Measurements from ENCODE around the gene POGLUT3.

The POGLUT3 gene

GRCh38 chr11:108500169-108500568 lies 2.0 kb upstream of the POGLUT3 start:
- no peak for DNase-seq

DNA sequence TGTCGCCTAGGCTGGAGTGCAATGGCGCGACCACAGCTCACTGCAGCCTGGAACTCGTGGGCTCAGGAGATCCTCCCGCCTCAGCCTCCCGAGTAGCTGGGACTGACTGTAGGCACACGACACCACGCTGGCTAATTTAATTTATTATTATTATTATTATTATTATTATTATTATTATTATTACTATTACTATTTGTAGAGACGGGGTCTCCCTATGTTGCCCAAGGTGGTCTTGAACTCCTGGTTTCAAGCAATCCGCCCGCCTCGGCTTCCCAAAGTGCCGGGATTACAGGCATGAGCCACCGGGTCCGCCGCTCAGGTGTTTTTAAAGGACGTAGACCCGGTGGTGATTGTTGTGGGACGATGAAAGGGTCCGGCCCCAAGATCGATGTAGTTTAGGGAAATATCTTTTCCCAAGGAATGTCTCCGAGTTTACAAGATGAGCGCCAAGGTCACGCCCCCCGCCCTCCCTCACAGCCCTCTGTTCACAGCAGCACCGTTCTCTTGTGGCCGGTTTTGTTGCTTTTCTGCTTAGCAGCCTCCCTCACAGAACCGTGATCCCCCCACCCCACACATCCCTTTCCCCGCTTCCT lies 728 bp upstream of the POGLUT3 start:
- no peak for DNase-seq

DNA sequence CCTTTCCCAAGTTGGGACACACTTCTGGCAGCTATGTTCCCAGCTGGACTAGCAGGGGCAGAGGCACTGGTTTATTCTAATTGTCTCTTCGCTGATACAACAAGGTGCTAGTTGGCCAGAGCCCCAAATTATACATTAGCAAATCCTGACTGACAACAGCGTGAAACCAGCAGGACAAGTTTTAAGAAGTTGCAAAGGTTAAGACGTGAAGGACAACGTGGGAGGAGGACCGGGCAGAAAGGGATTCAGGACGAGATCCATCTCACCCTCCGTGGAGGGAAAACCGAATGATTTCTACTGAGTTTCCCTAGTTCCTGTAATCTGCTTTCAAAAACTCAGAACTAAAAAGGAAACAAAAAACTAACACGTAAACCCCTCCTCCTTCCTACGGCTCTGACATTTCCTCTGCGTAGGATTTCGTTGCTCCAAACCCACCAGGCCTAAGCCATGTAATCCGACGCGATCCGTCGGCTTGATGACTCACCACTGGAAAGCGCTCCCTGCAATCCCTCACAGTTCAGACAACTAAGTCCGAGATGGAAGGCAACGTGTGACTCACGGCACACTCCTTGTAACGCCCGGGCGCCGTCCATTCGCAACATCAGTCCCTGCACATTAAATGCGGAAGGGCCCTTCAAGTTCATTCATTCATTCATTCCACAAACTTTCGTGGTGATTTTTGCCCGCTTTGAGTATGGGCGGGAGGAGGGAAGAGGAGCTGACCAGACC lies 703 bp downstream of the POGLUT3 start:
- peak; percentile 62 to 85 for DNase-seq

DNA sequence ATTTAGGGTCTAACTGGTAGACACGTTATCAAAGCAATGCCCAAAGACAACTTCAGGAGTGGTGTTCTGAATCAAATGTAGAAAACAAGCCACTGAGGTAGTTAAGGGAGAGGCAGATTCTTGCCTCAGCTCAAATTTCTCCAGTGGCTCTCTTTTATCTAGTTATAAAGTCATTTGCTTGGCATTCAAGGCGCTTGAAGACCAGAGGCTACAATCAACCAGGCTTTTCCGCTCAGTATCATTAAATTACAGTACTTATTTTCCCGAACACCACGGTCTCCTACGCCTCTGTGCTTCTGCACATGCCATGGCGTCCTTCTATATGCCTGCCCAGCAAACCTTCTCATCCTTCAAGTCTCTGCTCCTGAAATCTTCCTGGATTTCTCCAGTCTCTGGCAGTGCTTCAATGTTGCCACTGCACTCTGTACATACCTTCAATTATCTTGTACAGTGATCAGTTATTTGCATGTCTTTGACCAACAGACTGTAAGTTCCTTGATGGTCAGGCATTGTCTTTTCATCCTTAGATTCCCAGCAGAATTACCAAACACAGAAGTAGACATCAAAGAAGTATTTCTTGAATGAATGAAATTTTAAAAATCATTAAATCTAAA lies 1.4 kb downstream of the POGLUT3 start:
- DNase-seq = peak in 1 of 2 experiments; percentile 3

DNA sequence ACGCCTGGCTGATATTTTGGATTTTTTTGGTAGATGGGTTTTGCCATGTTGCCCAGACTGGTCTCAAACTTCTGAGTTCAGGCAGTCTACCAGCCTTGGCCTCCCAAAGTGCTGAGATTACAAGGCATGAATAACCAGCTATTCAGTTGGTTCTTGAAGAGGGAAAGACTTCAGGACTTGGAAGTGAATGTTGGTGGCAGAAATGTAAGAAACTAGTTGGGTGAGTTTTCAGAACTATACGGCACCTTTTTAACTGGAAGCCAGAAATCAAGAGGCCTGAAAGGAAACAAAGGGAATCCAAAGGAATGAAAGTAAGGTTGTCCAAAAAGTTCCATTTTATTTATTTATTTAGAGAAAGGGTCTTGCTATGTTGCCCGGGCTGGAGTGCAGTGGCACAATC lies 2.9 kb downstream of the POGLUT3 start:
- DNase-seq = no peak

- DNase-seq = no peak
Measured at GRCh38 chr11:108494182-108494581, 4.0 kb downstream of the POGLUT3 start.

- DNase-seq = no peak
Measured at GRCh38 chr11:108491936-108492335, 6.2 kb downstream of the POGLUT3 start.

DNA sequence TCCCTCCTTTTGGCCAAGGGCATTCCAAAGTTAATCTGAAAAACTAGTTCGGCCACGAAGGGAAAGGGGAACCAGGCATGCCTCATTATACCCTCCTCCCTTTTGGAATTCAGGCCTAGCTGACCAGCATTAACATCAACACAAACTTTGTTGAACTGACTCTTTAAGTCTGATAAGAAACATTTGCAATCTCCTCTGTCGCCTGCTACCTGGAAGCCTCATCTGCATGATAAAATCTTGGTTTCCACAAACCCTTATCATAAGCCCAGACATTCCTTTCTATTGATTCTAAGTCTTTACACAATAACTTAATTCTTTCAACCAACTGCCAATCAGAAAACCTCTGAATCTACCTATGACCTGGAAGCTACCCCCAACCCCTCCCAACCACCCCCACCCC lies 11.4 kb downstream of the POGLUT3 start:
- no peak for DNase-seq

GRCh38 chr11:108486331-108486730 lies 11.9 kb downstream of the POGLUT3 start:
- DNase-seq = no peak

- DNase-seq = no peak
Measured at GRCh38 chr11:108483163-108483562, 15.0 kb downstream of the POGLUT3 start.

- no peak for DNase-seq
Measured at GRCh38 chr11:108474664-108475463, 23.3 kb downstream of the POGLUT3 start.

DNA sequence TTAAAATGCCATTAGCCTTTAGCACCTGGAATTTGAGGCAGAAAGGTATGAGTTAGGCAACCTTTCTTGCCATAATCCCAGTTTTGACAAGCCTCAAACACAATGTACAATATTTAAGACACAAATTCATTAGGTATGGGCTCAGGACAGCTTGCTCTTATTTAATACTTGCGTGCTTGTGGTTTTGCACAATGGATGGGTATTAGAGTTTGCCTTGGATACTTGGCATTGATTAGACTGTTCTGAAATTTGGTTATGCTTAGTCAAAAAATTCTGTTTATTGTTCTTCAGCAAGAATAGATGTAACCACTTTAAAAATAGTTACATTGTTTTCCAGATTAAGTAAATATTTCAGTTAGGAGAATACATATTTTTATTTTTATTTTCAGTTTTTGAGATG lies 25.5 kb downstream of the POGLUT3 start:
- DNase-seq = no peak

DNA sequence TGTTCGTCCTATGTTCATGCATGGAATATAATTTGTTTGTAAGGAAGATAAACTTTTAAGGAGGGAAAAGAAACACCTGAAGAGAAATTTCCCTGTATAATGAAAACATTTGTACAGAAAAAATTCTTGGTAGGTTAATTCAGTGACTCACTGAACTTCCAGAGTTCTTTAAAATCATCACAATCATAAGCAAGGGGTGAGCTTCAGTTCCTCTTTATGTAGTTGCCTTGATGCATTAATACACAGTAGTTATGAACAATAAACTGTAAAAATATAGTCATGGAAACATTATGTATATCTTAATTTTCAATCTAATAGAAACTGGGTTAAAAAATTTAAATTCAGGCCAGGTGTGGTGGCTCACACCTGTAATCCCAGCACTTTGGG lies 29.7 kb downstream of the POGLUT3 start:
- no peak for DNase-seq

- DNase-seq = peak; percentile 97
Measured at GRCh38 chr11:108467091-108467823, 30.9 kb downstream of the POGLUT3 start, which contains the start of gene C11orf65. C11orf65 (minus strand) TSS chr11:108467529; CDS start chr11:108461559, 5,970 bp downstream.

- DNase-seq = no peak
Measured at GRCh38 chr11:108466405-108466804, 31.8 kb downstream of the POGLUT3 start.

DNA sequence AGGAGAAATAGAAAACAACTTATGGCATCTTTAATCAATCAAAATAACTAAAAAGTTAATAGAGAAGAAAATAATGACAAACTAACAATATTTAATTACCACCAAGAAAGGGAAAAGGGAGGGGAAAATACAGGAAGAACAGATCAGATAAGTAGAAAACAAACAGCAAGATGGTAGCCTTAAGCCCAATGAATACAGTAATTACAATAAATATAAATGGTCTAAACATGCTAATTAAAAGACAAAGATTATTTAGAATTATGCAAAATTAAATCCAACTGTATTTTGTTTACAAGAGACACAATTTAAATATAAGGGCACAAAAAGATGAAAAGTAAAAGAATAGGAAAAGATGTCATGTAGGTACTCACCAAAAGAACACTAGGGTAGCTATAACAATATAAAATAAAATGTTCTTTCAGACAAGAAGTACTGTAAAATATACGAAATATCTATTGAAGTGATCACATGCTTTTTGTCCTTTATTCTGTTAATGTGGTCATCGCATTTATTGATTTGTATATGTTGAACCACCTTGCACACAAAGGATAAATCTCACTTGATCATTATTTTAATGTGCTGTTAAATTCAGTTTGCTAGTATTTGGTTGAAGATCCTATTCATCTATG lies 44.9 kb downstream of the POGLUT3 start:
- no peak for DNase-seq

Data from NCI-H2081 (cell line).